B cell (primary cell): ENCODE results near the gene HIVEP1. TPM values are rescaled to one million over a fixed set of nuclear protein-coding genes. Genes with fewer than 3 reads are reported as not detected.
A peak's percentile ranks its signal among the peaks of the same experiment; 100 is the strongest.

ENCODE experiments used
- ATAC-seq: fragments of 200-7000 bp; cut with Tn5 transposase; one replicate; pipeline ENCODE4 v1.10.0; 2021; ENCODE audit warnings: low read depth, mild to moderate bottlenecking, moderate number of reproducible peaks, moderate library complexity
- CTCF ChIA-PET: fragments of 350-600 bp; sonication (Branson Sonifier 250); formaldehyde crosslinking; loops from one replicate; lab custom pipeline; 2021; ENCODE audit warnings: antibody characterized with exemption, inconsistent platforms; lab: Charles Lee
- POLR2A ChIA-PET: fragments of 350-600 bp; sonication (Branson Sonifier 250); formaldehyde crosslinking; loops from one replicate; lab custom pipeline; 2021; ENCODE audit warnings: antibody characterized with exemption; lab: Charles Lee
- DNase-seq: peaks from one replicate; pipeline ENCODE4 v3.0.0; 2013
- H2AFZ ChIP-seq: 2 replicates; pipeline ENCODE4 v1.6.1; 2012; ENCODE audit warnings: mild to moderate bottlenecking, low read depth, low read length; ENCODE audit not compliant: insufficient read depth, poor library complexity, severe bottlenecking
- H3K27ac ChIP-seq, 2 donors: 1 replicate in 1 of 2; 2 replicates in 1 of 2; pipeline ENCODE4 v1.5.1; 2012 to 2013; ENCODE audit warnings: low read length in 2 of 2, mild to moderate bottlenecking in 2 of 2, moderate library complexity in 1 of 2
- H3K27me3 ChIP-seq, 4 experiments: fragments of 200-600 bp in 1 of 4; sonication (generic) in 1 of 4; replicated peaks in 1 of 4; 1 replicate in 2 of 4; 2 replicates in 2 of 4; pipeline versions ENCODE4 v1.6.1 to v1.7.0; 2013 to 2016; ENCODE audit warnings: low read length in 3 of 4, mild to moderate bottlenecking in 2 of 4, mixed read lengths in 1 of 4, moderate library complexity in 1 of 4; ENCODE audit not compliant: insufficient read depth in 4 of 4, control insufficient read depth in 3 of 4; ENCODE audit errors: control extremely low read depth in 1 of 4
- H3K36me3 ChIP-seq, 2 experiments: replicated peaks in 1 of 2; 1 replicate in 1 of 2; 2 replicates in 1 of 2; pipeline versions ENCODE4 v1.6.1 to v1.7.1; 2013; ENCODE audit warnings: low read length in 1 of 2; ENCODE audit not compliant: insufficient read depth in 2 of 2, control insufficient read depth in 1 of 2; ENCODE audit errors: control extremely low read depth in 1 of 2, extremely low read depth in 1 of 2
- H3K4me1 ChIP-seq, 2 donors: fragments of 200-600 bp in 1 of 2; sonication (generic) in 1 of 2; 1 replicate in 1 of 2; 2 replicates in 1 of 2; pipeline versions ENCODE4 v1.5.1 to v1.6.1; 2013 to 2017; ENCODE audit warnings: low read length in 2 of 2; ENCODE audit not compliant: control insufficient read depth in 2 of 2, insufficient read depth in 2 of 2
- H3K4me2 ChIP-seq: replicated peaks from 2 replicates; pipeline ENCODE3; 2012; ENCODE audit warnings: mild to moderate bottlenecking, low read depth, low read length; ENCODE audit not compliant: poor library complexity, severe bottlenecking
- H3K4me3 ChIP-seq, 5 experiments: fragments of 200-600 bp in 1 of 5; sonication (generic) in 1 of 5; 1 replicate in 3 of 5; 2 replicates in 2 of 5; pipeline versions ENCODE4 v1.5.1 to v1.7.0; 2011 to 2016; ENCODE audit warnings: low read length in 4 of 5, mild to moderate bottlenecking in 4 of 5, low read depth in 2 of 5, control low read depth in 1 of 5, moderate library complexity in 1 of 5; ENCODE audit not compliant: insufficient read depth in 1 of 5; ENCODE audit errors: control extremely low read depth in 1 of 5, extremely low read depth in 1 of 5
- H3K79me2 ChIP-seq: fragments of 200-600 bp; sonication (generic); one replicate; pipeline ENCODE4 v1.6.0; 2016; ENCODE audit warnings: low read length; ENCODE audit not compliant: control insufficient read depth, insufficient read depth
- H3K9ac ChIP-seq: fragments of 200-600 bp; sonication (generic); 2 replicates; pipeline ENCODE4 v1.6.1; 2017; ENCODE audit warnings: mild to moderate bottlenecking, low read length, moderate library complexity
- H3K9me3 ChIP-seq, 3 donors: one replicate each; pipeline versions ENCODE4 v1.6.1 to v1.7.1; 2013; ENCODE audit warnings: low read length in 2 of 3; ENCODE audit not compliant: control insufficient read depth in 2 of 3, insufficient read depth in 1 of 3; ENCODE audit errors: control extremely low read depth in 1 of 3
- H4K20me1 ChIP-seq: 2 replicates; pipeline ENCODE4 v1.6.0; 2012; ENCODE audit warnings: mild to moderate bottlenecking, low read length; ENCODE audit not compliant: insufficient read depth, control insufficient read depth, poor library complexity, severe bottlenecking
- H3K27ac Mint-ChIP-seq: one replicate; pipeline ENCODE4 v1.8.0; 2021; ENCODE audit warnings: mixed read lengths
- H3K27me3 Mint-ChIP-seq: one replicate; pipeline ENCODE4 v1.8.0; 2021; ENCODE audit warnings: mixed read lengths
- H3K4me1 Mint-ChIP-seq: one replicate; pipeline ENCODE4 v1.8.0; 2021; ENCODE audit warnings: mixed read lengths
- H3K4me3 Mint-ChIP-seq: one replicate; pipeline ENCODE4 v1.8.0; 2021; ENCODE audit warnings: mixed read lengths
- H3K9me3 Mint-ChIP-seq: one replicate; pipeline ENCODE4 v1.8.0; 2022; ENCODE audit warnings: mixed read lengths; ENCODE audit not compliant: insufficient read depth
- CTCF ChIP-seq: fragments of 200-600 bp; IDR thresholded peaks from one replicate; pipeline ENCODE4 v1.8.0; 2022; ENCODE audit warnings: antibody characterized with exemption, mild to moderate bottlenecking
- EZH2 ChIP-seq: IDR thresholded peaks from 2 replicates; pipeline ENCODE4 v1.6.1; 2012; ENCODE audit warnings: borderline replicate concordance, low read depth, mild to moderate bottlenecking, moderate library complexity, low read length; ENCODE audit not compliant: insufficient read depth, poor library complexity, severe bottlenecking
- WGBS: methylation state at CpG from one replicate; pipeline ENCODE4 v1.1.5; 2013; ENCODE audit warnings: missing lambda C conversion rate; ENCODE audit not compliant: insufficient coverage; 5-methylcytosine and 5-hydroxymethylcytosine counted together
- intact Hi-C: fragments of 100-400 bp; cut with micrococcal nuclease; formaldehyde crosslinking; loops from one replicate; pipeline ENCODE4 v1.10.0; 2022
- polyA plus RNA-seq: library from polyadenylated mRNA; depleted of rRNA; stranded (reverse); fragments of >200 nt; gene quantifications from 2 replicates; pipeline ENCODE4 v1.2.3, GENCODE V29; 2012
- total RNA-seq, 2 donors: library from RNA; stranded (reverse); fragments of 120-200 nt in 1 of 2; gene quantifications; 1 replicate in 1 of 2; 2 replicates in 1 of 2; pipeline versions ENCODE4 v1.2.3 to v1.2.4, GENCODE V29; 2013 to 2022

Gene HIVEP1
- total and polyA plus RNA-seq, 2 donors (not counting 1 experiment from before 2014, with no cell fraction given): 11.3 to 96.5 TPM

DNA sequence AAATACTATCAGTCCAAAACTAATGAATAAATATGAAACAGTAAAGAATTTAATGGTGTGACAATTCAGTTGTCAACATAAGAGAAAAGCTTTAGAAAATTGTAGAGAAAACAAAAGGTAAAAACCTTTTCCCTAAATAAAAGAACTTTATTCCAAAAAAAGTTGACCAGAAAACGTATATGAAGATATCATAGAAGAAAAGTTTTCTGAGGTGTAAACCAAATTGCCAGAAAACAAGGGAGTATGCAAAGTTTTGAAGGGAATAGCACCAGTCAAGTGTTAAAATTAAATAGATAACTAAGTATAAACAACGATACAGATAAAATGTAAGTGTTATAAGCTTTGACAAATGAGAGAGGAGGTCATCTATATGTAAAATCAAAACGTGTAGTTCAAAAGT, 104.9 kb downstream of the HIVEP1 start:
- H2AFZ ChIP-seq: no peak overlapping the region
- DNase-seq (no peak), ATAC-seq (no peak)
- H3K27ac ChIP-seq: no peak overlapping the region
- H4K20me1 ChIP-seq: no peaks in the 10 kb centered on the region
- no peaks in the 10 kb centered on the region for H3K27me3 Mint-ChIP-seq
- no peak overlapping the region for H3K27ac Mint-ChIP-seq
- H3K9ac ChIP-seq: no peak overlapping the region
- H3K9me3 Mint-ChIP-seq: peaks cover 4% of the 10 kb centered on the region
- H3K4me1 ChIP-seq: peaks cover 32 to 56% of the 10 kb centered on the region in 2 donors
- H3K36me3 ChIP-seq: peaks cover 0 to 22% of the 10 kb centered on the region in 2 experiments
- H3K4me3 Mint-ChIP-seq: no peak overlapping the region
- POLR2A ChIA-PET: no interaction called here
- H3K27me3 ChIP-seq: no peaks in the 10 kb centered on the region
- H3K4me2 ChIP-seq: no peak overlapping the region
- no CpG with 5 or more reads among the region's 3 CpGs for WGBS
- CTCF ChIA-PET: no interaction called here
- no peak overlapping the region for H3K4me3 ChIP-seq
- H3K9me3 ChIP-seq: peaks cover 0 to 5% (median 2%) of the 10 kb centered on the region in 3 donors
- intact Hi-C loops: loop anchor here (5.0 kb wide), 1 partner anchor 35 kb away; no protein-coding TSS in a partner anchor
- H3K79me2 ChIP-seq: peaks cover 5% of the 10 kb centered on the region
- TF ChIP-seq EZH2 (no peak), CTCF (no peak)
- peaks cover 62% of the 10 kb centered on the region for H3K4me1 Mint-ChIP-seq

DNA sequence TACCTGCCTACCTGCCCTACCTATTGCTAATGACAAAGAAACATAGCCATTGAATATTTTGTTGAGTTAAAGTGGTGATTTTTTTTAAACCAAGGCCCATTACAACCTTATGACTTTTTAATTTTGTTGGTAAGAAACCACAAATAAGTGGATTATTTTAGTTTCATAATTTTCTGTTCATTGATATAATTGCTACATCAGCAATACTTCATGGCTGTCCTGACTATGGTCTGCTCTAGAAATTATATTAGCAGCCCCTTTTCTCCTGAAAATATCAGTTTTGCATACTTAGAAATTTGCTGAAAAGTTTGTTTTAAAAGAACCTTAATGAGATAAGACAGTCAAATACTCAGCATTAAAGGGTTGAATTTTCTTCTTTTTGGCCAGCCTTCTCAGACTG, 106.5 kb downstream of the HIVEP1 start:
- H3K4me1 ChIP-seq: peaks cover 25 to 44% of the 10 kb centered on the region in 2 donors
- Mint-ChIP-seq H3K9me3 (peaks cover 4% of the 10 kb centered on the region), H3K4me1 (peaks cover 53% of the 10 kb centered on the region), H3K4me3 (no peak overlapping the region), H3K27me3 (no peaks in the 10 kb centered on the region), H3K27ac (peak overlapping the region; percentile 72)
- H3K4me2 ChIP-seq: peak overlapping the region; percentile 33
- TF ChIP-seq EZH2 (no peak), CTCF (no peak)
- H3K4me3 ChIP-seq: no peak overlapping the region
- peaks cover 0 to 2% (median 0%) of the 10 kb centered on the region in 3 donors for H3K9me3 ChIP-seq
- CTCF ChIA-PET: no interaction called here
- no peak overlapping the region for H2AFZ ChIP-seq
- peaks cover 0 to 35% of the 10 kb centered on the region in 2 experiments for H3K36me3 ChIP-seq
- H3K9ac ChIP-seq: no peak overlapping the region
- DNase-seq: no peak
- no peaks in the 10 kb centered on the region for H3K79me2 ChIP-seq
- peak overlapping the region in 1 of 2 donors; percentile 16 for H3K27ac ChIP-seq
- no peaks in the 10 kb centered on the region for H4K20me1 ChIP-seq
- intact Hi-C loops: loop anchor here (5.0 kb wide), 1 partner anchor 36 kb away; no protein-coding TSS in a partner anchor
- H3K27me3 ChIP-seq: no peaks in the 10 kb centered on the region
- POLR2A ChIA-PET: no interaction called here
- no peak for ATAC-seq
